Measurements from ENCODE around the gene ATP8B1.

The ATP8B1 gene

DNA sequence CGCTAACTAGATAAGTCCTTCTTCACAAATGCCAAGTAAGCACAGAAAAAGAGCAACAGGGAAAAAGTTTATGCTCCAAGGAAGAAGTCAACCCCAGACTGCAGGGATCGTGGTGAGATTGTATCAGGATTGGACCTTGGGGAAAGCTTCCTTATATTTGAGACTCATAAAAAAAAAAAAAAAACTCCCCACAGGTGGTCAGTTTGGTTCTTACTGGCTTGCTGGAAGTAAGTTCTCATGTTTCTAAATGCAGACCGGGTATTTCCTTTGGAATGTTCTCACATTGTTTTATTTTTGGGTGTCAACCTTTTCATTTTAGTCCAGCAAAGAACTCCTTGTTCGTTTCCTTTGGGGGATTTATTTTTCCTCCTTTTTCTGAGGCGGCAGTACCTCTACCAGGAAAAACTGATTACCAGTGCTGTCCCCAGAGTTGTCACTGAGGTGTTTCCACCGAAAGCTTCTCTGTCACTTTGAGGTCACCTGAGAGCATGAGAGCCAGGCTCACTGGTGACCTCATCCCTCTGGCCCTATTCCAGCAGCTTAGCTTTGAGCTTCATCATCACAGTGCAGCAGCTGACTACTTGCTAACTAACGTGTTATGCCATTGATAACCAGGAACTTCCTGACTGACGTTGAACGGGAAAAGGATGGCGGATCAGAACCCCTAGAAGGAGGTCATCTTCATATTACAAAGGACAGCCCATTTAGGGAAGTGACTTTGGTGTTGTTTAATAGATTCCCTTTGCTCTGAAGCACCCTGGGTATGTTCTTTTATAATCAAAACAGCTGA, 16.8 kb upstream of the ATP8B1 start:
- no peak overlapping the region for H3K4me3 ChIP-seq (ENCODE audit: low read depth, low read length)
- TF ChIP-seq MYC (IDR thresholded peaks at IDR 0.05; ENCODE audit: low read depth, low read length): no peak
- DNase-seq (ENCODE audit: low read depth): no peak

DNA sequence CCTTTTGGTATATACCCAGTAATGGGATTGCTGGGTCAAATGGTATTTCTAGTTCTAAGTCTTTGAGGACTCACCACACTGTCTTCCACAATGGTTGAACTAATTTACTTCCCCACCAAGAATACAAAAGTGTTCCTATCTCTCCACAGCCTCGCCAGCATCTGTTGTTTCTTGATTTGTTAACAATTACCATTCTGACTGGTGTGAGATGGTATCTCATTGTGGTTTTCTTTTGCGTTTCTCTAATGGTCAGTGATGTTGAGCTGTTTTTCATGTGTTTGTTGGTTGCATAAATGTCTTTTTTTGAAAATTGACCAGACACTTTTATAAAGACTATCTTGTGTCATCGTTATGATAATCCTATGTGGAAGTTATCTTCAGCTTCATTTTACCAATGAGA, 16.0 kb upstream of the ATP8B1 start:
- TF ChIP-seq, protein P1, sequence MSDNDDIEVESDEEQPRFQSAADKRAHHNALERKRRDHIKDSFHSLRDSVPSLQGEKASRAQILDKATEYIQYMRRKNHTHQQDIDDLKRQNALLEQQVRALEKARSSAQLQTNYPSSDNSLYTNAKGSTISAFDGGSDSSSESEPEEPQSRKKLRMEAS (IDR thresholded peaks at IDR 0.05; ENCODE audit: low read depth, low read length): no peak
- TF ChIP-seq POLR2A (IDR thresholded peaks at IDR 0.05; ENCODE audit: extremely low read depth, insufficient read length): no peak
- TF ChIP-seq, protein P2, sequence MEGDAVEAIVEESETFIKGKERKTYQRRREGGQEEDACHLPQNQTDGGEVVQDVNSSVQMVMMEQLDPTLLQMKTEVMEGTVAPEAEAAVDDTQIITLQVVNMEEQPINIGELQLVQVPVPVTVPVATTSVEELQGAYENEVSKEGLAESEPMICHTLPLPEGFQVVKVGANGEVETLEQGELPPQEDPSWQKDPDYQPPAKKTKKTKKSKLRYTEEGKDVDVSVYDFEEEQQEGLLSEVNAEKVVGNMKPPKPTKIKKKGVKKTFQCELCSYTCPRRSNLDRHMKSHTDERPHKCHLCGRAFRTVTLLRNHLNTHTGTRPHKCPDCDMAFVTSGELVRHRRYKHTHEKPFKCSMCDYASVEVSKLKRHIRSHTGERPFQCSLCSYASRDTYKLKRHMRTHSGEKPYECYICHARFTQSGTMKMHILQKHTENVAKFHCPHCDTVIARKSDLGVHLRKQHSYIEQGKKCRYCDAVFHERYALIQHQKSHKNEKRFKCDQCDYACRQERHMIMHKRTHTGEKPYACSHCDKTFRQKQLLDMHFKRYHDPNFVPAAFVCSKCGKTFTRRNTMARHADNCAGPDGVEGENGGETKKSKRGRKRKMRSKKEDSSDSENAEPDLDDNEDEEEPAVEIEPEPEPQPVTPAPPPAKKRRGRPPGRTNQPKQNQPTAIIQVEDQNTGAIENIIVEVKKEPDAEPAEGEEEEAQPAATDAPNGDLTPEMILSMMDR (IDR thresholded peaks at IDR 0.05; ENCODE audit: low read depth, low read length): no peak
- no peak for TF ChIP-seq MYC (IDR thresholded peaks at IDR 0.05; ENCODE audit: low read depth, low read length)
- no peak overlapping the region for H3K4me3 ChIP-seq (ENCODE audit: low read depth, low read length)
- DNase-seq (ENCODE audit: low read depth): no peak

DNA sequence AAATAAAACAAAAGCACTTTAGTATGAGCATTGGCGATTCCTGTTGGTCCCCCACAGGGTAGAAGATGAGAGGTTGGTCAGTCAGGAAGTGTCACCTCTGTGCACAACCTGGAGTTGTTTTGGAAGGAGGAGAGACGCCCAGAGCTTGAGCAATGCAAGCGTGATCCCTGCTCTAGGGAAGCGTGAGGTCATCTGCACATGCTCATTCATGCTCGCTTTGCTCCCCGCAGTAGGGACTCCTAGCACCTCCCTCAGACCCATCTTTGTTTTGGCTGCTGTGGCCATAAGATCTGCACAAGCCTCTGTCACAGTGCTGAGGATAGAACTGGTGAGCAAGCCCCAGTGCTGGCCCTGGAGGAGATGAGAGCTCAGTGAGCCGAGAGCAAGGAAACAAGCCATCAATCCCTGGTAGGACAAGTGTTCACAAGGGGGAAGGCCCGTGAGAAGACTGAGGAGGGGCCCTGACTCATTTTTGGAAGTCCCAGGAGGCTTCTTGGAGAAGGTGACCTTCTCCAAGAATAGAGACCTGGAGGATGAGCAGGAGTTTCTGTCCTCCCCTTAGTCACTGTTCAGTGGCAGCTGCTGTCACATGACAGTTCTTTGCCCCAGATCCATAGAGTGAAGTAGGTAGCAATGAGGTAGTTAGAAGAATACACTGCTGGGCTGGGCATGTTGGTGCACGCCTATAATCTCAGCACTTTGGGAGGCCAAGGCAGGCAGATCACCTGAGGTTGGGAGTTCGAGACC, 13.3 kb upstream of the ATP8B1 start:
- TF ChIP-seq, protein P1 (IDR thresholded peaks at IDR 0.05; ENCODE audit: low read depth, low read length): no peak
- TF ChIP-seq, protein P2 (IDR thresholded peaks at IDR 0.05; ENCODE audit: low read depth, low read length): no peak
- DNase-seq (ENCODE audit: low read depth): no peak

DNA sequence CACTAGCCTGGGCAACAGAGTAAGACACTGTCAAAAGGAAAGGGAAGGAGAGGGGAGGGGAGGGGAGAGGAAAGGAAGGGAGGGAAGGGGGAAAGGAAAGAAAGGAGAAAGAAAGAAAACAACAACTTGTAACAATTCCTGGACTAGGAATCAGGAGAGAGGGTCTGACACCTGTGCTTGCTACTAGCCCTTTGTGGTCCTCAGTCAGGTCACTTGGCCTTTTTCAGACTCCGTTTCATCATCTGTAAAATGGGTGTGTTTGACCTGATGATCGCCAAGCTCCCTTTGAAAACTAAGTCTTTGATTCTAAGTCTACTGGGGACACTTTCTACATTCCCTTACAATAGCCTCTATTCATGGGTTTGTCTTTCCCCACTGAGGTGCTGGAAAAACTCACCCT, 11.4 kb upstream of the ATP8B1 start:
- no peak overlapping the region for H3K4me3 ChIP-seq (ENCODE audit: low read depth, low read length)
- DNase-seq (ENCODE audit: low read depth): no peak
- TF ChIP-seq, protein P2 (IDR thresholded peaks at IDR 0.05; ENCODE audit: low read depth, low read length): no peak
- TF ChIP-seq, protein P1 (IDR thresholded peaks at IDR 0.05; ENCODE audit: low read depth, low read length): no peak
- TF ChIP-seq MYC (IDR thresholded peaks at IDR 0.05; ENCODE audit: low read depth, low read length) (no peak), POLR2A (IDR thresholded peaks at IDR 0.05; ENCODE audit: extremely low read depth, insufficient read length) (no peak)

More for the DNA sequence above, 13.3 kb upstream of the ATP8B1 start:
- H3K4me3 ChIP-seq (ENCODE audit: low read depth, low read length): no peak overlapping the region

DNA sequence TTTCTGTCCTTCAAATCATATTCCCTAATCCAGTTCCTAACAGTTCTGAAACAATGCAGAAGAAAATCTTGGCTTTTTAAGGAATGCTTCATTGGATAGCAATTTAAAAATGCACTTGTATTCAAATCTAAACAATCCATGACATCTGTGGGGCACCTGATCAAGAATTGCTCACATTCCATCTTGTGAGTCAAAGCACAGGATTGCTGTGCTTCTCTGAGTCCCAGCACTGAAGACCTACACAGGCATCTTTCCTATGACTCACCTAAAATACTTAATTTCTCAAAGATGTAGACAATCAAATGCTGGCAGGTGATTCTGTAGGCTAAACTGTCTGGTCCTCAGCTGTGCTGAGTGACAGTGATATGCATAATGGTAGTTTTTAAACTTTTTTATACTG, 10.1 kb upstream of the ATP8B1 start:
- DNase-seq (ENCODE audit: low read depth): no peak
- H3K4me3 ChIP-seq (ENCODE audit: low read depth, low read length): no peak overlapping the region
- no peak for TF ChIP-seq POLR2A (IDR thresholded peaks at IDR 0.05; ENCODE audit: extremely low read depth, insufficient read length)
- no peak for TF ChIP-seq MYC (IDR thresholded peaks at IDR 0.05; ENCODE audit: low read depth, low read length)
- TF ChIP-seq, protein P1 (IDR thresholded peaks at IDR 0.05; ENCODE audit: low read depth, low read length): no peak
- TF ChIP-seq, protein P2 (IDR thresholded peaks at IDR 0.05; ENCODE audit: low read depth, low read length): no peak

DNA sequence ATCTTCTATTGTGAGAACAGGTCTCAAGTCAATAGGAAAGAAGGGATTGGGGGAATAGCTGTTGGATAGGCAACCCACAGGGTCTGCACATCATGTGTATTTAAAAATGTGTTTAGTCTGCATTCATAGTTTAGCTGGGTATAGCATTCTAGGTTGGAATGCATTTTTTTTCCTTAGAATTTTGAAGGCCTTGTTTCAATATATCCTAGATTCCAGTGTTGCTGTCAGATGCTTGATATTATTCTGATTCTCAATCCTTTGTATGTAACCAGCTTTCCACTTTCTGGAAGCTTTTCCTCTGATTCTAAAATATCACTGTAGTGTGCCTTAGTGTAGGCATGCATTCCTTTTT, 9.0 kb upstream of the ATP8B1 start:
- TF ChIP-seq, protein P1 (IDR thresholded peaks at IDR 0.05; ENCODE audit: low read depth, low read length): no peak
- TF ChIP-seq, protein P2 (IDR thresholded peaks at IDR 0.05; ENCODE audit: low read depth, low read length): no peak
- no peak for TF ChIP-seq MYC (IDR thresholded peaks at IDR 0.05; ENCODE audit: low read depth, low read length)
- no peak for TF ChIP-seq POLR2A (IDR thresholded peaks at IDR 0.05; ENCODE audit: extremely low read depth, insufficient read length)
- no peak overlapping the region for H3K4me3 ChIP-seq (ENCODE audit: low read depth, low read length)
- DNase-seq (ENCODE audit: low read depth): no peak

All from NB4 (cell line).